Muscle of leg (tissue), 11 donors: ENCODE data around the gene ATP6V1G1. TPM values are rescaled to one million over a fixed set of nuclear protein-coding genes. Genes with fewer than 3 reads are reported as not detected.
A peak's percentile ranks its signal among the peaks of the same experiment; 100 is the strongest.
"Not testable (repeated sequence)": the region's sequence is repeated elsewhere in the genome, so short reads cannot be mapped to it uniquely, and the experiment has no call there.

ENCODE experiments used
- DNase-seq: peaks from one replicate; pipeline ENCODE4 v3.0.0; 2013
- H3K27ac ChIP-seq: one replicate; pipeline ENCODE4 v1.5.1; 2013; ENCODE audit warnings: mild to moderate bottlenecking, low read length, control low read depth
- H3K27me3 ChIP-seq: one replicate; pipeline ENCODE4 v1.6.1; 2013; ENCODE audit warnings: low read length; ENCODE audit not compliant: control insufficient read depth, insufficient read depth
- H3K36me3 ChIP-seq: one replicate; pipeline ENCODE4 v1.6.1; 2013; ENCODE audit warnings: low read length; ENCODE audit not compliant: control insufficient read depth, insufficient read depth
- H3K4me1 ChIP-seq: one replicate; pipeline ENCODE4 v1.6.1; 2013; ENCODE audit warnings: low read length; ENCODE audit not compliant: control insufficient read depth, insufficient read depth
- H3K4me3 ChIP-seq: one replicate; pipeline ENCODE4 v1.5.1; 2013; ENCODE audit warnings: low read length, control low read depth
- H3K9me3 ChIP-seq: replicated peaks from 2 replicates; pipeline ENCODE4 v1.6.1; 2013; ENCODE audit warnings: low read depth, low read length; ENCODE audit not compliant: control insufficient read depth
- WGBS: methylation state at CpG from one replicate; pipeline ENCODE4 v1.1.5; 2013; ENCODE audit warnings: missing lambda C conversion rate; ENCODE audit not compliant: insufficient coverage; 5-methylcytosine and 5-hydroxymethylcytosine counted together
- polyA plus RNA-seq, 8 donors: library from polyadenylated mRNA; unstranded; fragments of 120-200 nt; gene quantifications; one replicate each; pipeline versions ENCODE4 v1.2.1 to v1.2.3, GENCODE V29; 2013; ENCODE audit warnings: inconsistent platforms in 1 of 8, low replicate concordance in 1 of 8; ENCODE audit not compliant: insufficient read length in 8 of 8, insufficient read depth in 1 of 8
- total RNA-seq: library from RNA; stranded (reverse); fragments of 120-200 nt; gene quantifications from one replicate; pipeline ENCODE4 v1.2.4, GENCODE V29; 2013

The ATP6V1G1 gene
- total and polyA plus RNA-seq, 9 donors: 82.1 to 125 (median 96.8) TPM

GRCh38 chr9:114572199-114572598 lies 15.4 kb upstream of the ATP6V1G1 start:
- peaks cover 2% of the 10 kb centered on the region for H3K27me3 ChIP-seq
- no peak for DNase-seq
- H3K36me3 ChIP-seq: no peaks in the 10 kb centered on the region
- H3K4me1 ChIP-seq: no peaks in the 10 kb centered on the region
- no peak overlapping the region for H3K4me3 ChIP-seq
- 100% methylated on average over 1 of the region's 6 CpGs for WGBS
- H3K27ac ChIP-seq: no peak overlapping the region
- H3K9me3 ChIP-seq: no peaks in the 10 kb centered on the region

- Histone ChIP-seq H3K27me3 (peaks cover 2% of the 10 kb centered on the region), H3K36me3 (no peaks in the 10 kb centered on the region), H3K27ac (no peak overlapping the region), H3K9me3 (no peaks in the 10 kb centered on the region), H3K4me3 (no peak overlapping the region), H3K4me1 (no peaks in the 10 kb centered on the region)
- WGBS: no CpG with 5 or more reads among the region's 1 CpG
- no peak for DNase-seq
Observed at GRCh38 chr9:114574438-114574837, 13.1 kb upstream of the ATP6V1G1 start.

- not testable (repeated sequence) for H3K4me1 ChIP-seq, H3K9me3 ChIP-seq, H3K27ac ChIP-seq, H3K4me3 ChIP-seq, DNase-seq, H3K36me3 ChIP-seq, H3K27me3 ChIP-seq
- WGBS: 70% methylated on average over 3 of the region's 5 CpGs
Observed at GRCh38 chr9:114576779-114577178, 10.8 kb upstream of the ATP6V1G1 start.

- DNase-seq, H3K27me3 ChIP-seq, H3K4me1 ChIP-seq, H3K4me3 ChIP-seq, H3K9me3 ChIP-seq, H3K36me3 ChIP-seq, H3K27ac ChIP-seq: not testable (repeated sequence)
- no CpG with 5 or more reads among the region's 5 CpGs for WGBS
Observed at GRCh38 chr9:114578134-114578533, 9.4 kb upstream of the ATP6V1G1 start.

- no peak for DNase-seq
- 80% methylated on average over 1 of the region's 2 CpGs for WGBS
- no peak overlapping the region for H3K4me3 ChIP-seq
- H3K9me3 ChIP-seq: no peaks in the 10 kb centered on the region
- no peaks in the 10 kb centered on the region for H3K4me1 ChIP-seq
- peaks cover 2% of the 10 kb centered on the region for H3K27me3 ChIP-seq
- no peaks in the 10 kb centered on the region for H3K36me3 ChIP-seq
- H3K27ac ChIP-seq: no peak overlapping the region
Observed at GRCh38 chr9:114580609-114581193, 6.9 kb upstream of the ATP6V1G1 start.

GRCh38 chr9:114583371-114584155 lies 4.0 kb upstream of the ATP6V1G1 start:
- no peaks in the 10 kb centered on the region for H3K27me3 ChIP-seq
- H3K4me3 ChIP-seq: no peak overlapping the region
- no peaks in the 10 kb centered on the region for H3K9me3 ChIP-seq
- H3K36me3 ChIP-seq: no peaks in the 10 kb centered on the region
- DNase-seq: no peak
- 0% methylated on average over 1 of the region's 5 CpGs for WGBS
- no peak overlapping the region for H3K27ac ChIP-seq
- peaks cover 7% of the 10 kb centered on the region for H3K4me1 ChIP-seq

- Histone ChIP-seq H3K27me3 (no peaks in the 10 kb centered on the region), H3K9me3 (no peaks in the 10 kb centered on the region), H3K27ac (peak overlapping the region; percentile 94), H3K36me3 (peaks cover 9% of the 10 kb centered on the region), H3K4me3 (peak overlapping the region; percentile 99), H3K4me1 (peaks cover 17% of the 10 kb centered on the region)
- WGBS: 2% methylated on average over 7 of the region's 12 CpGs
- DNase-seq: peak; percentile 41
Observed at GRCh38 chr9:114588210-114588609, 641 bp downstream of the ATP6V1G1 start.

GRCh38 chr9:114588651-114589526 lies 1.3 kb downstream of the ATP6V1G1 start:
- peaks cover 16% of the 10 kb centered on the region for H3K36me3 ChIP-seq

GRCh38 chr9:114590328-114590727 lies 2.8 kb downstream of the ATP6V1G1 start:
- no peak overlapping the region for H3K27ac ChIP-seq
- no peaks in the 10 kb centered on the region for H3K27me3 ChIP-seq
- H3K4me1 ChIP-seq: peaks cover 17% of the 10 kb centered on the region
- no peaks in the 10 kb centered on the region for H3K9me3 ChIP-seq
- peaks cover 28% of the 10 kb centered on the region for H3K36me3 ChIP-seq
- DNase-seq: no peak
- 88% methylated on average over 3 of the region's 6 CpGs for WGBS
- no peak overlapping the region for H3K4me3 ChIP-seq

More at GRCh38 chr9:114588651-114589526, 1.3 kb downstream of the ATP6V1G1 start:
- no peaks in the 10 kb centered on the region for H3K9me3 ChIP-seq
- peaks cover 17% of the 10 kb centered on the region for H3K4me1 ChIP-seq
- DNase-seq: no peak
- WGBS: 24% methylated on average over 6 of the region's 11 CpGs
- no peaks in the 10 kb centered on the region for H3K27me3 ChIP-seq
- peak overlapping the region; percentile 99 for H3K4me3 ChIP-seq
- H3K27ac ChIP-seq: peak overlapping the region; percentile 94

GRCh38 chr9:114591291-114591787 lies 3.8 kb downstream of the ATP6V1G1 start:
- no peak for DNase-seq
- Histone ChIP-seq H3K27me3 (no peaks in the 10 kb centered on the region), H3K27ac (no peak overlapping the region), H3K4me1 (peaks cover 17% of the 10 kb centered on the region), H3K9me3 (no peaks in the 10 kb centered on the region), H3K4me3 (no peak overlapping the region), H3K36me3 (peaks cover 33% of the 10 kb centered on the region)
- 60% methylated on average over 4 of the region's 5 CpGs for WGBS
